HepG2 (cell line): ENCODE data around the gene GRIP1. TPM values are rescaled to one million over a fixed set of nuclear protein-coding genes. Genes with fewer than 3 reads are reported as not detected.

Experiments
- ATAC-seq: fragments of 200-7000 bp; cut with Tn5 transposase; 3 replicates; pipeline ENCODE4 v1.9.1; 2020; ENCODE audit warnings: mild to moderate bottlenecking, moderate library complexity
- BruUV-seq: library from RNA; stranded (reverse); fragments of 400-500 nt; replicated peaks from 2 replicates; lab custom pipeline; 2021; lab: Mats Ljungman, UMichigan
- CTCF ChIA-PET: fragments of 300-600 bp; formaldehyde crosslinking; extraction: SDS; loops from one replicate; lab custom pipeline; 2021; ENCODE audit warnings: low total read pairs, inconsistent platforms, low intra/inter-chr PET ratio; lab: Yijun Ruan, JAX
- POLR2A ChIA-PET: fragments of 350-600 bp; sonication (Branson Sonifier 250); formaldehyde crosslinking; loops from one replicate; lab custom pipeline; 2020; ENCODE audit warnings: antibody characterized with exemption, inconsistent platforms; lab: Yijun Ruan, JAX
- DNase-seq: peaks from one replicate; pipeline ENCODE4 v3.0.0-alpha.2; 2015; ENCODE audit warnings: low spot score
- FAIRE-seq: peaks from 3 replicates; lab custom pipeline; 2011; peaks lifted over from hg19 to GRCh38; lab: Jason Lieb, UNC
- H2AFZ ChIP-seq: one replicate; pipeline ENCODE4 v1.6.1; 2011; ENCODE audit warnings: low read length, inconsistent platforms
- H3K27ac ChIP-seq: fragments of 300-600 bp; 3 replicates; pipeline ENCODE4 v1.8.0; 2011; ENCODE audit warnings: mixed run types, mild to moderate bottlenecking, mixed read lengths, low read length, inconsistent platforms; ENCODE audit not compliant: insufficient read depth; ENCODE audit errors: extremely low read length
- H3K27me3 ChIP-seq, 2 experiments: fragments of 200-600 bp in 1 of 2; 2 replicates in 1 of 2; 3 replicates in 1 of 2; pipeline versions ENCODE4 v1.6.0 to v1.8.0; 2011; ENCODE audit warnings: low read length in 2 of 2, mild to moderate bottlenecking in 2 of 2, moderate library complexity in 2 of 2, inconsistent platforms in 1 of 2; ENCODE audit not compliant: insufficient read depth in 2 of 2, control insufficient read depth in 1 of 2
- H3K36me3 ChIP-seq, 2 experiments: fragments of 200-600 bp in 1 of 2; replicated peaks in 1 of 2; 2 replicates in 1 of 2; 3 replicates in 1 of 2; pipeline versions ENCODE4 v1.5.1 to v1.8.0; 2011; ENCODE audit warnings: low read length in 2 of 2, inconsistent platforms in 1 of 2; ENCODE audit not compliant: insufficient read depth in 2 of 2, control insufficient read depth in 1 of 2
- H3K4me1 ChIP-seq: 2 replicates; pipeline ENCODE4 v1.5.1; 2012; ENCODE audit warnings: low read length, inconsistent platforms; ENCODE audit not compliant: insufficient read depth
- H3K4me2 ChIP-seq: 2 replicates; pipeline ENCODE4 v1.6.0; 2011; ENCODE audit warnings: low read depth, low read length, inconsistent platforms
- H3K4me3 ChIP-seq, 3 experiments: fragments of 200-600 bp in 1 of 3; sonication (generic), shearing (Covaris generic) in 1 of 3; replicated peaks in 1 of 3; 2 replicates each; pipeline ENCODE4 v1.5.1; 2011 to 2016; ENCODE audit warnings: low read length in 3 of 3, inconsistent platforms in 2 of 3, low read depth in 2 of 3, mild to moderate bottlenecking in 2 of 3, control low read depth in 1 of 3, mixed read lengths in 1 of 3; ENCODE audit not compliant: insufficient read depth in 1 of 3
- H3K79me2 ChIP-seq: one replicate; pipeline ENCODE4 v1.6.1; 2011; ENCODE audit warnings: low read length, inconsistent platforms; ENCODE audit not compliant: insufficient read depth
- H3K9ac ChIP-seq: 2 replicates; pipeline ENCODE4 v1.6.0; 2011; ENCODE audit warnings: mild to moderate bottlenecking, low read depth, low read length, inconsistent platforms; ENCODE audit not compliant: insufficient read depth
- H3K9me3 ChIP-seq: 2 replicates; pipeline ENCODE4 v1.5.1; 2012; ENCODE audit warnings: mild to moderate bottlenecking, low read length
- H4K20me1 ChIP-seq: 2 replicates; pipeline ENCODE4 v1.6.0; 2011; ENCODE audit warnings: inconsistent platforms, mild to moderate bottlenecking, low read length, moderate library complexity; ENCODE audit not compliant: insufficient read depth
- CBFB ChIP-seq: sonication (generic); formaldehyde crosslinking; IDR thresholded peaks from 2 replicates; pipeline ENCODE4 v1.4.0; 2020; ENCODE audit warnings: missing genetic modification reagents
- ISL2 ChIP-seq: sonication (generic); formaldehyde crosslinking; IDR thresholded peaks from 2 replicates; pipeline ENCODE4 v1.5.0; 2020; ENCODE audit warnings: missing genetic modification reagents
- JDP2 ChIP-seq: sonication (generic); formaldehyde crosslinking; IDR thresholded peaks from 2 replicates; pipeline ENCODE4 v1.8.1; 2022; ENCODE audit warnings: missing genetic modification reagents, borderline replicate concordance
- KLF15 ChIP-seq: sonication (generic); formaldehyde crosslinking; IDR thresholded peaks from 2 replicates; pipeline ENCODE4 v1.8.1; 2023; ENCODE audit warnings: borderline replicate concordance, mild to moderate bottlenecking, inconsistent platforms, missing genetic modification reagents, mixed read lengths
- RBM22 ChIP-seq: fragments of 200-400 bp; formaldehyde crosslinking; optimal IDR thresholded peaks from 2 replicates; pipeline ENCODE3; 2017; ENCODE audit warnings: mild to moderate bottlenecking, low read length, moderate library complexity
- RORA ChIP-seq: sonication (generic); formaldehyde crosslinking; IDR thresholded peaks from 2 replicates; pipeline ENCODE4 v1.5.0; 2020; ENCODE audit warnings: mild to moderate bottlenecking, missing genetic modification reagents, moderate library complexity
- SNAI1 ChIP-seq: sonication (generic); formaldehyde crosslinking; IDR thresholded peaks from 2 replicates; pipeline ENCODE4 v1.5.0; 2020; ENCODE audit warnings: mild to moderate bottlenecking, missing genetic modification reagents, borderline replicate concordance
- ZNF337 ChIP-seq: sonication (generic); formaldehyde crosslinking; IDR thresholded peaks from 2 replicates; pipeline ENCODE4 v1.5.1; 2020; ENCODE audit warnings: missing genetic modification reagents, low read depth, mild to moderate bottlenecking, borderline replicate concordance
- ZSCAN22 ChIP-seq: sonication (generic); formaldehyde crosslinking; IDR thresholded peaks from 2 replicates; pipeline ENCODE4 v1.4.0; 2020; ENCODE audit warnings: mild to moderate bottlenecking, missing genetic modification reagents
- WGBS: methylation state at CpG from one replicate; pipeline ENCODE4 v1.1.6; 2017; ENCODE audit warnings: low lambda C conversion rate; 5-methylcytosine and 5-hydroxymethylcytosine counted together
- in situ Hi-C: cut with HindIII; loops from 2 replicates; pipeline ENCODE4 v1.10.0; 2017; ENCODE audit warnings: low pct_unique_long_range_greater_than_20kb; ENCODE audit not compliant: extremely low pct_ligation_motif_present
- intact Hi-C: fragments of 100-400 bp; cut with micrococcal nuclease; formaldehyde crosslinking; loops from one replicate; pipeline ENCODE4 v1.10.0; 2022; ENCODE audit not compliant: unreplicated experiment
- polyA plus RNA-seq, 8 experiments: library from polyadenylated mRNA; depleted of rRNA in 3 of 8; stranded (reverse) in 7 of 8; unstranded in 1 of 8; fragments of >200 nt; fragmentation: Illumina TruSeq in 4 of 8; extraction: Trizol in 4 of 8; gene quantifications; 2 replicates each; pipeline versions ENCODE4 v1.2.1 to v1.2.3, GENCODE V29; 2011 to 2016; ENCODE audit warnings: low read depth in 4 of 8, missing spikeins in 1 of 8, mixed read lengths in 1 of 8; ENCODE audit not compliant: insufficient read depth in 1 of 8
- total RNA-seq, 5 experiments: library from RNA; depleted of rRNA; stranded (reverse); fragments of >200 nt; fragmentation: Illumina TruSeq; extraction: Trizol; gene quantifications; 2 replicates each; pipeline ENCODE4 v1.2.3, GENCODE V29; 2016; ENCODE audit warnings: low read depth in 1 of 5

Gene GRIP1
- total and polyA plus RNA-seq, 2 of the 13 experiments (the other 11 are each of a cell fraction or from before 2014, with no cell fraction given) = not detected

DNA sequence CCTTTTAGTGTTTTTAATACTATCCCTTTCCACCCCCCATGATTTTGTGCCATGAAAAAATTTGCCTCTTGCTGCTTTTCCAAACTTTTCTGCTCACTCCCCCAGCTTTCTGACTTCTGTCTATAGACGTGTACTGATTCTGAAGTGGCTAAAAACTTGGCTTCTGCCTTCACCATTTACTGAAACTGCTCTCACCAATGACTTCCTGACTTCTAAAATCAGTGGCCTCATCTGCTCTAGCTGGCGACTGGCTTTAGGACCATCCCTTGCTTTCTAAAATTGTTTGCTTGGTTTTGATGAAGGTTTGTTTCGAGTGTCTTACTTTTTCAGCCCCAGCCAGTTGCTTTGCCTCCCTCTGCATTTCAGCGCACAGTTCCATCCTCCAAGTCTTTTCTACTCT lies 231.2 kb downstream of the GRIP1 start (continued):
- no peak for TF ChIP-seq ZNF337 (CRISPR knock-in tag)

- DNase-seq (no peak), ATAC-seq (no peak), FAIRE-seq (no peak)
- in situ Hi-C loops (no loop called here), intact Hi-C loops (no loop called here)
- no peak overlapping the region for H3K9ac ChIP-seq
- 1% methylated on average over 2 of the region's 2 CpGs for WGBS
- no peak overlapping the region for H3K4me2 ChIP-seq
- H3K36me3 ChIP-seq = no peaks in the 10 kb centered on the region
- H3K9me3 ChIP-seq = no peaks in the 10 kb centered on the region
- BruUV-seq = no TSS peak
- H3K4me3 ChIP-seq = no peak overlapping the region
- CTCF ChIA-PET = no interaction called here
- H4K20me1 ChIP-seq = no peaks in the 10 kb centered on the region
- no peaks in the 10 kb centered on the region for H3K79me2 ChIP-seq
- no peak overlapping the region for H2AFZ ChIP-seq
- H3K27me3 ChIP-seq = no peaks in the 10 kb centered on the region; a peak in 2 of 5 replicates
- no peak for TF ChIP-seq JDP2 (CRISPR knock-in tag)
- no peak for TF ChIP-seq ZSCAN22
- TF ChIP-seq RORA (CRISPR knock-in tag) = no peak
- no peak for TF ChIP-seq KLF15
- no peak for TF ChIP-seq SNAI1
- no peak for TF ChIP-seq CBFB (CRISPR knock-in tag)
- no peak for TF ChIP-seq RBM22
- TF ChIP-seq ISL2 = no peak
- H3K27ac ChIP-seq = no peak overlapping the region
- POLR2A ChIA-PET = no interaction called here
- H3K4me1 ChIP-seq = no peaks in the 10 kb centered on the region
These were observed 232.6 kb downstream of the GRIP1 start for GRCh38 chr12:66446276-66446675.
